ENCODE measurements around the gene ELP2. TPM values are rescaled to one million over a fixed set of nuclear protein-coding genes. Genes with fewer than 3 reads are reported as not detected.

ELP2 gene
- polyA plus RNA-seq, 1 of the 3 experiments (the other 2 are of a cell fraction) = 38.3 TPM

GRCh38 chr18:36183033-36183432 is 53.3 kb downstream of the ELP2 start (continued):
- TF ChIP-seq PBX3 (IDR thresholded peaks at IDR 0.05) = no peak
- no peak for TF ChIP-seq RFX5 (IDR thresholded peaks at IDR 0.05; ENCODE audit: low read length)
- TF ChIP-seq RXRA (IDR thresholded peaks at IDR 0.05; ENCODE audit: borderline replicate concordance, low read depth) = no peak
- no peak for TF ChIP-seq USF1 (IDR thresholded peaks at IDR 0.05; ENCODE audit: borderline replicate concordance, low read depth)
- TF ChIP-seq GABPA (IDR thresholded peaks at IDR 0.05; ENCODE audit: low read depth) = no peak

- no peak for DNase-seq
- TF ChIP-seq JUND (IDR thresholded peaks at IDR 0.05) (no peak), RFX5 (IDR thresholded peaks at IDR 0.05; ENCODE audit: low read length) (no peak), RAD21 (IDR thresholded peaks at IDR 0.05; ENCODE audit: low read length) (no peak), USF1 (IDR thresholded peaks at IDR 0.05; ENCODE audit: borderline replicate concordance, low read depth) (no peak), GATA2 (CRISPR knock-in tag; IDR thresholded peaks at IDR 0.05) (no peak), FOXJ3 (CRISPR knock-in tag; IDR thresholded peaks at IDR 0.05) (no peak), EP300 (IDR thresholded peaks at IDR 0.05; ENCODE audit: borderline replicate concordance in 1 of 2, low read depth in 1 of 2, low read length in 1 of 2) (no peak), MEF2A (IDR thresholded peaks at IDR 0.05; ENCODE audit: borderline replicate concordance, low read depth) (no peak), PBX3 (IDR thresholded peaks at IDR 0.05) (no peak), TCF12 (IDR thresholded peaks at IDR 0.05) (no peak), MXI1 (IDR thresholded peaks at IDR 0.05; ENCODE audit: low read depth, low read length) (no peak), FOSL2 (IDR thresholded peaks at IDR 0.05; ENCODE audit: borderline replicate concordance, low read depth) (no peak), MAX (IDR thresholded peaks at IDR 0.05; ENCODE audit: low read depth) (no peak), SMC3 (IDR thresholded peaks at IDR 0.05; ENCODE audit: low read depth, low read length) (no peak), GABPA (IDR thresholded peaks at IDR 0.05; ENCODE audit: low read depth) (no peak), NFIC (IDR thresholded peaks at IDR 0.05; ENCODE audit: borderline replicate concordance) (no peak), REST (IDR thresholded peaks at IDR 0.05; ENCODE audit: low read depth, low read length) (no peak), SIN3A (IDR thresholded peaks at IDR 0.05; ENCODE audit: borderline replicate concordance, low read depth, low read length) (no peak), EZH2phosphoT487 (IDR thresholded peaks at IDR 0.05; ENCODE audit: borderline replicate concordance, low read depth) (no peak)
- Histone ChIP-seq H3K27ac (ENCODE audit: low read depth in 2 of 2, low read length in 1 of 2) (no peak overlapping the region), H3F3A (replicated peaks; ENCODE audit: insufficient read depth) (peaks cover 10% of the 10 kb centered on the region), H3K9me2 (no peaks in the 10 kb centered on the region), H3K9me3 (no peaks in the 10 kb centered on the region), H3K9ac (no peak overlapping the region), H3K27me3 (ENCODE audit: insufficient read depth) (no peaks in the 10 kb centered on the region), H3K4me2 (no peak overlapping the region), H3K4me3 (ENCODE audit: low read depth in 2 of 2, low read length in 1 of 2) (no peak overlapping the region), H3K79me2 (ENCODE audit: insufficient read depth) (no peaks in the 10 kb centered on the region), H3K36me3 (replicated peaks in 1 of 2; ENCODE audit: control insufficient read depth in 1 of 2, insufficient read depth in 2 of 2, low read length in 1 of 2) (no peaks in the 10 kb centered on the region), H4K20me1 (ENCODE audit: insufficient read depth) (no peaks in the 10 kb centered on the region), H2AFZ (ENCODE audit: low read depth) (no peak overlapping the region), H3K4me1 (ENCODE audit: control insufficient read depth in 1 of 2, insufficient read depth in 2 of 2, low read depth in 1 of 2, low read length in 1 of 2) (peaks cover 0 to 12% of the 10 kb centered on the region in 2 experiments; a peak in 1 of 4 replicates)
- 88% methylated on average over 2 of the region's 2 CpGs for WGBS (ENCODE audit: low lambda C conversion rate)
- ChIA-PET CTCF (interaction anchor here (1.5 kb wide), 1 partner anchor 99 kb away, joined by 3 read pairs; no protein-coding TSS in a partner anchor), POLR2A (no interaction called here)
Observed at GRCh38 chr18:36183987-36184386, 54.3 kb downstream of the ELP2 start.
